Measurements from ENCODE around the gene SARDH. TPM values are rescaled to one million over a fixed set of nuclear protein-coding genes. Genes with fewer than 3 reads are reported as not detected.

The SARDH gene
- total and polyA plus RNA-seq, 2 of the 8 experiments (the other 6 are each of a cell fraction or from before 2014, with no cell fraction given): 6.4 to 7.4 TPM

DNA sequence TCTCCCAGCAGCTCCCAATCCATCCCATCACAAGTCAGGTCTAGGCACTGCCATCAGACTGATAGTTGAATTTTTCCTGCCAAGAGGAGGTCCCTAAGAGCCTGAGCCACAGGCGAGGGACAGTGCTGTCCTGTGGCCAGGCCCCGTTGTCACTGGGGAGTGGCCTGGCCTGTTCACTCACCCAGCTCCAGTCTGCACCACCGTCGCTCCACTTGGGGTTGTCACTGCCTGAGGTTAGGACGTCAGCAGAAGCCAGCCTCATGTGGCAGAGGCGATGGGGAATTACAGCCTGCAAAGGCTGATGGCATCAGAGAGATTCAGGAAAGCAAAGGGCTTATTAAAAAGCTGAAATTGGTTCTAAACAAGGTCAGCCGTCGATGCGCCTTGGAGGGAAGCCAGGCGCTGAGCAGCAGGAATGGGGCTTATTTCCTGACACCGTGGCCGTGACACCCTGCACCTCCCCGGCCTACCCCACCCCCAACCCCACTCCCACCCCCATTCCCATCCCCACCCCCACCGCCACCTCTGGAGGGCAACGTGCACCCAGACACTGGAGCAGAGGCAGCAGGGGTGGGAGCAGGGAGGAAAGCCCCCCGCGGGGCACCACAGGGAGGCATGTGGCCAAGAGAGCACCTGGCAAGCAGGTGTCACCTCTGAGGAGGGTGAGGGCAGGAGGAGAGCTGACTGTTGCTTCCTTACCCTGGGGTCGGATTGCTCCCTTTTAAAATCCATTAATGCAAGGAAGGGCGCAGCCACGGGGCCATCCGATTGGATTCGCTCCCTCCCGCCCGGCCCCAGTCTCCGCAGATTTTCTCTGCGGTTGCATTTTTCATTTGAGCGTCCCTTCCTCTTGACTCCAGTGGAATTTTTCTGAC is 105.1 kb downstream of the SARDH start (continued):
- TF ChIP-seq CTBP2 (IDR thresholded peaks at IDR 0.05; ENCODE audit: borderline replicate concordance, insufficient read depth, insufficient read length, low read length) (no peak), CBX8 (IDR thresholded peaks at IDR 0.05; ENCODE audit: borderline replicate concordance, low read depth, low read length) (no peak), KDM4A (IDR thresholded peaks at IDR 0.05; ENCODE audit: low read depth, low read length, severe bottlenecking) (no peak), ZNF274 (IDR thresholded peaks at IDR 0.05; ENCODE audit: borderline replicate concordance, extremely low read depth, low read length) (no peak), EGR1 (IDR thresholded peaks at IDR 0.05; ENCODE audit: borderline replicate concordance, low read depth, low read length) (no peak), RXRA (IDR thresholded peaks at IDR 0.05; ENCODE audit: insufficient read depth, low read depth, low read length) (no peak)
